ENCODE results near the gene KIF16B.
"Not testable (repeated sequence)": the region's sequence is repeated elsewhere in the genome, so short reads cannot be mapped to it uniquely, and the experiment has no call there.

KIF16B gene

GRCh38 chr20:16472045-16472872, 101.0 kb downstream of the KIF16B start:
- DNase-seq, result no peak

- DNase-seq, result no peak
Measured at GRCh38 chr20:16469395-16469905, 103.8 kb downstream of the KIF16B start.

DNA sequence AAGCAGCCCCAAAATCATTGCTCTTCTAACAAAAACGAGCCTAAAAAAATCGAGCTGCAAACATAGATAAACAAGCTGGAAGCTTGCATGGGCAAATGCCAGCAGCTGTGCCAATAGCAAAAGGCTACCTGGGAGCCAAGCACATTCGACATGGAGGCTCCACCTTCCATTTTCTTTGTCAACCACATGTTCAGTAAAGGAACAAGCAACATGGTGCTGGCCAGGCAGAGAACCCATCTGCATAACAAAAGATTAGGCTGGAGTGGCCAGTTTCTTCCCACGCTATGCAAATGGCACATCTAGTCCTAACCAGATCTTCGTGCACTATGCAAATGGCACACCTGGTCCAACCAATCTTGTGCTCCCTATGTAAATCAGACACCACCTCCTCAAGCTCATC, 110.5 kb downstream of the KIF16B start:
- no peak for DNase-seq

DNA sequence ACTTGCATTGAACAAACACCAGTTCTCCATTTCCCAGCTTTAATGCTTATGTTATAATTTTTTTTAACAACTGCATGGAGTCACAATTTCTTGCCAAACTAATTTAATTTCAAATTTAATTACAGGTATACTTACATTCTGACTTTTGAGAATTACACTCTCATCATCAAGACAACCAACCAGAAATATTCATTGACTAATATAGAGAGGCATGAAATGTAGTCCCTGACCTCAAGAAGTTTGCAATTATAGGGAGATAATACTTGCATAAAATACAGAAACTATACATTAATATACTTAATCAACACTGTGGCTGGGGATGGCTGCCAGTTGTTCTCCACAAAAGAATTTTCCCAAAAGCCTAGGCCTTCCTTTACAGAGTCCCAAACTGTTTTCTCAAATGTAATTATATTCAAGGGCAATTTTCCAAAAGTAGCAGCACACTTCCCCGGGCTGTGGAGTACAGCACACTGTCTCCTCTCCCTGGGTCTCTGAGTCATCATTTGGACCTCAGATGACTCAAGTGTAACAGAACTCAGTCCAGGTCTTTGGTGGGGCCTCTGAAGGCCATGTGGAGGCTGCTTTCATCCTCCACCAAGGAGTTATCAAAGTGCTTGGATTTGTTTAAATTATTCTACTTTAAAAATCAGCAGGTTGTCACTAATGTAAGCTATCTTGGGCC, 114.1 kb downstream of the KIF16B start:
- DNase-seq, result no peak

DNA sequence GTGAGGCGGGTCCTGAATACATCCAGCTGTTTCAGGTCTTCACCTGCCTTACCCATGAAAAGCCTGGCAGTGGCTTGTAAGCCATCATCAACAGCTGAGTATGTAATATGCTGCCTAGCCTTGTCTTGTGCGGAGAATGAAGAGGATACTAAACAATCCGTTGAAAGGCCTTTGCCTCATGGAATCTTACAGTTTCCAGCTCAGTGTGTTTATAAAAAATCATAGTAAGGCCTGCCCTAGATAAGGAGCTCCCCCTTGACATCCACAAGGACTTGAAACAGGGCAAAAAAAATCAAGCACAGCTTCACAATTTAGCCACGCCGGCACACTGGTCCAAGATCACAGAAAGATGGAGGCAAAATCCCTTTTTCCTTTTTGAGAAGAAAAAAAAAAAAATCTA, 115.7 kb downstream of the KIF16B start:
- DNase-seq, result no peak

DNA sequence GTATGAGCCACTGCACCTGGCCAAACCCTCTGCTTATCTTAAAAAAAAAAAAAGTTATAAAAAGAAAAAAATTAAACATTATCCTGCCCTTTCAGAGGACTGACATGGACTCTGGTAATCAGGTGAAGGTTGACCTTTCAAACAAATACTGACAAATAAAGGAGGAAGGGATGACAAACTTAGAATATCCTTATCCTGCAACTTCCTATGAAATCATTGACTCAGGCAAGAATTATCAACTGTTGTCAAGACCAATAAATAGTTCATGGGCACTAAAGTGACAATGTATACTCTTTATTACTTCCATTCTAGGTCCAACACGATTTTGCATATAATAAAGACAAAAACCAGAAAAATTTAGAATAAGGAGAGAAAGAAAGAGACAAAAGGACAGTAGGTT, 117.9 kb downstream of the KIF16B start:
- no peak for DNase-seq

DNA sequence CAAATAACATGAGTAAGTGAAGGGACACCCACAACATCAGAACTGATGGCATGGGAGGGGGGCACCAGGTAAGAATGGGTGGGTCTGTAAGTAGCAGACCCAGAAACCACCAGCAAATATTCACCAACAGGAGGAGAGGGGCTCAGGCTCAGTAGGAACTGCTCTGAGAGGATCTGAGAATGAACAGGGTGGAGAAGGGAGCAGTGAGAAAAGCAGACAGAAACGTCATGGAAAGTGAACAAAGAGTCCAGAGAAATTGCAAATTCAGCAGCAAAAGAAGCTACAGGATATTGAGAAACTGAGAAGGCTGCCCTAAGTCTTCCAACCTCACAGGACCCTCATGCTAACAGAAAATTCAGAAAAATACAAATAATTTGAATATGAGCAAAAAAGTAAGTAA, 121.3 kb downstream of the KIF16B start:
- DNase-seq, result no peak

- no peak for DNase-seq
Measured at GRCh38 chr20:16451001-16451400, 122.2 kb downstream of the KIF16B start.

- no peak for DNase-seq
Measured at GRCh38 chr20:16446991-16447390, 126.3 kb downstream of the KIF16B start.

DNA sequence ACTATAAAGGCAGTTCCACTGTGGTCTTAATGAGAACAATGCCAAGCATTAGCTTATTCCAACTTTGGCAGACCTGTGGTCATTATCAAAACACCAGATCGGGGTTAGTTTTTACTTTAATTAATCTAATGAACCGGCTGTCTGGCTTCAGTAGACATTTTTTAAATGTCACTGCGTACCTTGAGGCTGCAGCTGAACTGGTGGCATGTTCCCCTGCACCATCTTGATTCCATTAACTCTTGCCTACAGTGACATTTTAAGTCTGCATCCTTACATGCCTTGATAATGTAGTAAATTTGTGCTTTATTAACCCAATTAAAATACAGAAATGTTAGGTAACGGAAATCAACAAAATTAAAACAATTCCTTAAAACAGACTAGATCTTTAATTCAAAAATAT, 127.0 kb downstream of the KIF16B start:
- no peak for DNase-seq

DNA sequence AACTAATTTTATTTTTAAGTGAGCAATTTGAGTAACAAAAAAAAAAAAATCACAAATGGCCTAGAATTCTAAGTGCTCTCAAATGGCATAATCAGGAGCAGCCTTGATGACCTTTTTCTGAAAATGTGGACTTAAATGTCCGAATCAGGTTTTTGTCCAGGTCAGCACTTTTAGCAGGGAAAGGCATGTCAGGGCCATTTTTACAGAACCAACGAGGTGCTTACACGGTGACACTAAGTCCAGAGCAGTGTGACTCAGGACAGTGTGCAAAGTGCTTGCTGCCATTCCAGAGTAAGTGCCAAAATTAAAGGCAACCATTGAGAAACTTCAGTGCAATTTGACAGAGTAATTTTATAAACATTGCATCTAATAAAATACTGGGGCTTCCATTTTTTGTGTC, 127.8 kb downstream of the KIF16B start:
- DNase-seq, result no peak

DNA sequence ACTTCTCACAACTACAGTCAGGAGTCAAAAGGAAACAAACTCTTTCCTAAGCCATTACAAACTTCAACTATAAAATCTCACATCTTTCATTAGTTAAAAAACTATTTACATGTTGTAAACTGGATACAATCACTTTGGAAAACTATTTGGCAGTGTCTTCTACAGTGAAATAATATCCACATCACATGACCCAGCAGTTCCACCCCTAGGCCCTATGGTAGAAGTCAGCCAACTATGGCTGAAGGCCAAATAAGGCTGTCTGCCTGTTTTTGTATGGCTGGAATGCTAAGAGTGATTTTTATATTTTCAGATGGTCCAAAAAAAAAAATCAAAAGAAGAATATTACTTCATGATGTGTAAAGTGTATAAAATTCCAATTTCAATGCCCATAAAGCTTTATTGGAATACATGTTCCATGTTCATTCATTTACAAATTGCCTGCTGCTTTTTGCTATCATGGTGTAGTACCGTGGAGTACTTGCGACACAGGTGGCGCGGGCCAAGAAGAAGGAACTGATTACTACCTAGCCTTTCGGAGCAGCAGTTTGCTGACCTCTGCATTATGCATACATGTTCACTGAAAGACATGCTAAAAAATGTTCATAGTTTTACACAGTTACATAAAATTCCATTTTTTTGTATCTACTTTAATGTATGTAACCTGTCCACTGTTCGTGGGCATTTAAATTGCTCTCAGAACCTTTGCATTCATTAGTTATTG, 129.0 kb downstream of the KIF16B start:
- no peak for DNase-seq

DNA sequence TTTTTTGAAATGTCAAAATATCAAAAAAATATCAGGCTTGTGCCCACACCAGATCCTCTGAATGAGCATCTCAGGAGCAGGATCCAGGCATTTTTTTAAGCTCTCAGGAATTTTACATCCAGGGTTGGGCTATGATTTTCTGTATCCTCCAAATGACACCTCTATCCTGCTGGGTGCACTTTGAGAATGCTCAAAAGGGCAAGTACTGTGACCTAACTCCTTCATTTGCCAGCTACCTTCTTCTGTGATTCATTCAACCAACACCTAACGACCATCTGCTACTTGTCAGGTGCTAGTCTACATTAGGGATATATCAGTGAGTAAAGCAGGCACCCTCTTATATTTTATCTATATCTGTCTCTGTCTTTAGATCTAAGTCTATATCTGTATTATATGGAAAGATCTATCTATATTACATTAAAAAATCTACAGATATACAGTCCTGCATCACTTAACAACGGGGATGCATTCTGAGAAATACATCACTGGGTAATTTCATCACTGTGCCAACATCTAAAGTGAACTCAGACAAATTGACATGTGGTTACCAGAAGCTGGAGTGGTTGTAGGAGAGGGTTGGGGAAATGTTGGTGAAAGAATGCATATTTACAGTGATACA, 131.6 kb downstream of the KIF16B start:
- DNase-seq, result no peak

GRCh38 chr20:16440686-16441085, 132.6 kb downstream of the KIF16B start:
- no peak for DNase-seq

GRCh38 chr20:16439540-16439939, 133.7 kb downstream of the KIF16B start:
- DNase-seq, result not testable (repeated sequence)

DNA sequence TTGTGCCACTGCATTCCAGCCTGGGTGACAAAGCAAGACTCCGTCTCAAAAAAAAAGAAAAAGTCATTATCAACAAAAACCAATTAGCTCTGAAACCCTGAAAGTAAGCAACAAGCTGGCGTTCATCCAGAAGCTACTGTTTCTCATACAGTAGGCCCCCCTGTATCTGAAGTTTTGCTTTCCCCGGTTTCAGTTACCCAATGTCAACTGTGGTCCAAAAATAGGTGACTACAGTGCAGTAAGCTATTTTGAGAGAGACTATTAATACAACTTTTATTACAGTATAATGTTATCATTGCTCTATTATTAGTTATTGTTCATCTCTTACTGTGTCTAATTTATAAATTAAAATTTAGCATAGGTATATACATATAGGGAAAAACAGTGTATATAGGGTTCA, 135.1 kb downstream of the KIF16B start:
- no peak for DNase-seq

DNA sequence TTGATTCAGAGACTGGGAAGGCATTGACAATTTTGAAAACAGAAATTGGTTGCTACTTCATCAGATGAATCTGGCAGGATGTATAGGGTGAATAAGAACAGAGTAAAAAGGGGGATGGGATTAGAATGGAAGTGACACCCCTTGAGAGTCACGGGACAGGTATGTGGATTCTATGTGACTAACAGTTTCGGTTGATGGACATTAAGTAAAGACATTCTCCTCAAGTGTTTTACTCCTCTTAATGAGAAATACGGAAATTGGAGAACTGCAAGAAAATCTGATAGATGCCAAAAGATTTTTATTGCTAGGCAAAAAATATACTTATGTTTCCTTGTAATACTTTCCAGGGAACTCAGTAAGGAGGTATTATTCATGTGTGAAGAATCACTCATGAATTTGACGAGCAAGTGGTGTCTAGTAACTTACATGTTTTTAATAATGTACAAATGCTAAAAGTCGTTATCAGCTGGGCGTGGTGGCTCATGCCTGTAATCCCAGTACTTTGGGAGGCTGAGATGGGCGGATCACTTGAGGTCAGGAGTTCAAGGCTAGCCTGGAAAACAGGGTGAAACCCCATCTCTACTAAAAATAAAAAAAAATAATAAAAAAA, 135.8 kb downstream of the KIF16B start:
- no peak for DNase-seq

DNA sequence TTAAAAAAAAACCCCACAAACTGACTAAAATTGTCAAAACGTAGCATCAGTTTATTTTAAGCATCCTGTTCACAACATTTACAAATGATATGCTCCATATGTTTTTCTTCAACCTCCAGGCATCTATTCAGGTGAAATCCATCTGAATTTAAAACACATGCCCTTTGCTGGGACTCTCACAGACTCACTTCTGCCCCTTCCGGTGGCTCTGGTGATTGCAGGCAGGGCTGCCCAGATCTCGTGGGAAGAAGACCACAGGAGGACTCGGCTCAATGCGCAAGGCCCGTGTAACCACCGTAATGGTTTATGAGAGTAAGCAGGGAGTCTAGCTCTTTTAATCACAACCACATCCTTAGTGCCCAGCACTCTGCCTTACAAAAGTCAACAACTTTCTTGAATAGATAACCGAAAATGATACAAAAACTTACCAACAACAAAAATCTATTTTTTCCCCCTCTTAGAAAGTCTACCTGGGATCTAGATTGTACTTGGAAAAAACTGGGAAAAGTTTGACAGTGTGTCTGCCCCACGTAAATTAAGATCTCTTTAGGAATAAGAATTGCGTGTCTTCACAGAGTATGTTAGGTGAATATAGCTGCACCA, 139.1 kb downstream of the KIF16B start:
- peak; percentile 13 to 36 for DNase-seq

DNA sequence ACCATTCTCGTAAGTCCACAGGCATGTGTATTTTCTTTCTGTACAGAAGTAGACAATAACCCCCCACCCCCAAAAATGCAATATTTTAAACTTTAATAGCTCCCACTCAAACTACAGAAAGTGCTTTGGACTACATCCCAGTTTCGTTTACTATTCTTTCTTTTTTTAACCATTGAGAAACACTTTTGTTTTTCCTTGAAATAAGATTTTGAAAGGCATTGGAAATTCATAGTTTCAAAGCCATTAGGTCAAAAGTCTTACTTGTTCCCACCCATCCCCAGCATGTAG, 140.0 kb downstream of the KIF16B start:
- DNase-seq, result no peak

DNA sequence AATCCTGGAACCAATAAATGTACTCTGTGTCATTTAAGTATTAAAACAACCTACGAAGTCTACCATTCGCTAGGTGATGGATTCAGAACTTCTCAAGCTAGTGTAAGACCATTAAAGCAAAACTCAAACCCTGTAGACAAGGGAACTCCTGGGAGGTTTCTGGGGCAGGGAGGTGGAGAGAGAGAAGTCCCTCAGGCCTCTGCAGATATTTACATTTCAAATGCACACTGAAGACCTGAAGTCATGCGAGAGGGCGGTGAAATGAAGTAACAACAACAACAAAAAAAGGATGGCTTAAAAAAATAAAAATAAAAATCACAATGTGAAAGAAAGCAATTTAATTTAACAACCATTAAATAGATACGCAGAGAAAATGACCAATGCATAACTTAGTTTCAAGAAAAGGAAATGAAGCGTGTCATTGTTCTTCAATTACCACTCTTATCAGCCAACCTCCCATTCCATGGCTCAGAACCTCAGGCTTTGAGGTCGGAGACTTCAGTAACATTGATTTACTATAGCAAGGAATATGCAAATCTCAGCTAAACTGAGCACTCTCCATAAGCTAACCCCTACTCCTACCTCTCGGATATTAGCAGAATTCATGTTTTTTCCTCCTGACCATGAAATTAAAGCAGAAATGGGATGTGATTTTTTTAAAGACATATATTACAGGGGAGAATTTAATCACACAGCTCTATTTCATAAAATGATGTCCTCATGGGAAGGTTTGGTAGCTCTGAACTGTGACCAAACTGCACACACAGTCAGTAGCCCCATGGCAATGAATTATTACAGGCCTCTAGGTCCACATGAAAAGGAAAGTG, 140.6 kb downstream of the KIF16B start:
- DNase-seq, result no peak

DNA sequence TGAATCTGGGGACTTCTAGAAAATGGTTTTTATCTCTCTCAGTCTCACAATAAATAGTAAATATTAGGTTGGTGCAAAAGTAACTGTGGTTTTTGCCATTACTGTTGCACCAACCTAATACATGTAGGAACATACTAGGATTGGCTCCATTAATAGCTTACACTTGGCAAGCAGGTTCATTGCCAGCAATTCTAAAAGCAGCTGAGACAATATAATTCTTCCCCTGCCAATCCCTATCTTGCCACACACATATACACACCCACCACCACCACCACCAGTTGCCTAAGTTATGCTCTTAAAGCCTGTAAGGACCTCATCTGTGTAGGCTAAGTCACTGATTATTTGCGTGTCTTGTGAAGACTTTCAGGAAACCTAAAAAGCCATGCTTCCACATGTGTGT, 145.1 kb downstream of the KIF16B start:
- no peak for DNase-seq

DNA sequence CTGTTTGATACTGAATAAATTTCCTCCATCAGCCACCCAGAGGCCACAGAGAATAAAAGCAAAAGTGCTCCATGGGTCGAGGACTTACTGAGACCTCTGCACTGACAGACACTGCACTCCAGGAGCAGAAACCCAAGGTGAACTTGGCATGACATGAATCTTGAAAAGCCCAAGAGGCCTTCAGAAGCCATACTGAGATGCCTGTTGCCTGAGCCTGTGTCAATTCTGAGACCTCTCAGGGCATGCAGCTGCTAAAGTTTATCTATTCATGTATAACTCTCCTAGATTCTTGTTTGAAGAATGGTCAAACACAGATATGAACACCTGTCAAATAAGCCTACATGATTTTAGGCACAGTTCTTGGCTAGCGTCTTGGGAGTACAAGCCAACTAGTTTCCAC, 145.7 kb downstream of the KIF16B start:
- no peak for DNase-seq

Measured in stimulated activated CD4-positive, alpha-beta T cell treated with anti-CD3 and anti-CD28 coated beads, Interleukin-4, amount 100 ng/mL, for 4 hours (primary cell).